H1 (cell line): ENCODE results near the gene JMJD8. TPM values are rescaled to one million over a fixed set of nuclear protein-coding genes. Genes with fewer than 3 reads are reported as not detected.

Experiments
- CTBP2 ChIP-seq: IDR thresholded peaks from 2 replicates; pipeline ENCODE4 v1.7.0; 2011; ENCODE audit warnings: borderline replicate concordance, mild to moderate bottlenecking, moderate library complexity, mixed read lengths, low read length; ENCODE audit not compliant: insufficient read depth, insufficient read length
- POLR2A ChIP-seq, 2 experiments: IDR thresholded peaks; 1 replicate in 1 of 2; 2 replicates in 1 of 2; pipeline ENCODE4 v1.6.1; 2011; ENCODE audit warnings: low read depth in 2 of 2, low read length in 2 of 2, mild to moderate bottlenecking in 2 of 2; ENCODE audit errors: control extremely low read depth in 1 of 2
- RAD21 ChIP-seq, 2 experiments: IDR thresholded peaks in 1 of 2; conservative IDR thresholded peaks in 1 of 2; 2 replicates each; pipeline ENCODE4 v1.6.1; 2011; ENCODE audit warnings: low read depth in 2 of 2, low read length in 2 of 2, improper control_type of control experiment in 1 of 2, inconsistent platforms in 1 of 2, mild to moderate bottlenecking in 1 of 2, moderate library complexity in 1 of 2
- RFX5 ChIP-seq: IDR thresholded peaks from 2 replicates; pipeline ENCODE4 v1.6.1; 2011; ENCODE audit warnings: low read depth, low read length, improper control_type of control experiment, borderline replicate concordance
- SIN3A ChIP-seq, 2 experiments: IDR thresholded peaks in 1 of 2; conservative IDR thresholded peaks in 1 of 2; 2 replicates each; pipeline ENCODE4 v1.6.1; 2011 to 2012; ENCODE audit warnings: low read length in 2 of 2, improper control_type of control experiment in 1 of 2, low read depth in 1 of 2, mild to moderate bottlenecking in 1 of 2
- TAF7 ChIP-seq: optimal IDR thresholded peaks from 2 replicates; pipeline ENCODE3; 2011; ENCODE audit warnings: low read depth, mild to moderate bottlenecking, inconsistent platforms, low read length, moderate library complexity, borderline replicate concordance
- TBP ChIP-seq: IDR thresholded peaks from 2 replicates; pipeline ENCODE4 v1.6.1; 2011; ENCODE audit warnings: low read depth, low read length, improper control_type of control experiment
- TEAD4 ChIP-seq: IDR thresholded peaks from 2 replicates; pipeline ENCODE4 v1.6.1; 2012; ENCODE audit warnings: low read depth, low read length, inconsistent platforms, mixed read lengths
- polyA plus RNA-seq, 7 experiments: library from polyadenylated mRNA; depleted of rRNA in 3 of 7; stranded (reverse) in 5 of 7; unstranded in 2 of 7; fragments of >200 nt in 5 of 7; fragments of 200-250 nt in 2 of 7; gene quantifications; 1 replicate in 5 of 7; 2 replicates in 1 of 7; 4 replicates in 1 of 7; pipeline versions ENCODE4 v1.2.1 to v1.2.3, GENCODE V29; 2011 to 2013; ENCODE audit warnings: missing spikeins in 2 of 7, mixed read lengths in 2 of 7
- total RNA-seq: library from RNA; stranded (reverse); fragmentation: NEBNext Ultra II Directional; extraction: Animal tissue kit (Norgen Biotek cat#: 25700); gene quantifications from 2 replicates; pipeline ENCODE4 v1.2.1, GENCODE V29; 2021
- TF ChIP-seq, protein P1 (sequence below): IDR thresholded peaks from 2 replicates; pipeline ENCODE4 v1.6.1; 2012; ENCODE audit warnings: low read length, inconsistent platforms

Gene JMJD8
- total and polyA plus RNA-seq, 2 of the 8 experiments (the other 6 are each of a cell fraction or from before 2014, with no cell fraction given), result 46.4 to 87.4 TPM

DNA sequence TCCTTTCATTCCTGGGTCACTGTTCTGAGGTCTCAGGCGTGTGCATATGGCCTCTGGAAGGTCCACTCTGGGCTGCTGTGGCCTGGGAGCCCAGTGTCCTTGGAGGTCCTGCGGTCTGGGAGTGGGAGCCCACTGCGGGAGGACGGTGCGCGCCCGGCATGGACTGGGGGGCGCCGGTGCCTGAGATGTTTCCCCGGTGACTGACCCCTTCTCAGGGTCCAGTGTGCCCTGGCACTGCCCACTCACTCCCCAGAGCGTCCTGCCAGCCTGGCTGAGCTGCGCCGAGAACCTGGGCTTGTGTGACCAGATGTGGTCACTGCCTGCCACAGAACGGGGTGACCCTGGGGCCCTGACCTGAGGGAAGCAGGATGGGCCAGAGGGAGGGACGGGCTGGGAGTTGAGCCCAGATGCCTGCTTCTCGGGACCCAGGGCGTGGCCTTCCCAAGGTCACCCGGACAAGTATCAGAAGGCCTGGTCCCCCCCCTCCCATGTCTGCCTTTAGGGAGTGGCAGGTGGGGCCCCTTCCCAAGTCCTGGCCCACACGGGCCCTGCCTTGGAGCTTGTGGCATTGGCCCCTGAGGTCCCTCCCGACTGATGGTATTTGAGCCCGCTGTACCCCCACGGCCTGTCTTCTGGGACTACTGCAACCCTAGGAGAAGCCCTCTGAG lies 9.8 kb downstream of the JMJD8 start (continued):
- TF ChIP-seq, protein P1, sequence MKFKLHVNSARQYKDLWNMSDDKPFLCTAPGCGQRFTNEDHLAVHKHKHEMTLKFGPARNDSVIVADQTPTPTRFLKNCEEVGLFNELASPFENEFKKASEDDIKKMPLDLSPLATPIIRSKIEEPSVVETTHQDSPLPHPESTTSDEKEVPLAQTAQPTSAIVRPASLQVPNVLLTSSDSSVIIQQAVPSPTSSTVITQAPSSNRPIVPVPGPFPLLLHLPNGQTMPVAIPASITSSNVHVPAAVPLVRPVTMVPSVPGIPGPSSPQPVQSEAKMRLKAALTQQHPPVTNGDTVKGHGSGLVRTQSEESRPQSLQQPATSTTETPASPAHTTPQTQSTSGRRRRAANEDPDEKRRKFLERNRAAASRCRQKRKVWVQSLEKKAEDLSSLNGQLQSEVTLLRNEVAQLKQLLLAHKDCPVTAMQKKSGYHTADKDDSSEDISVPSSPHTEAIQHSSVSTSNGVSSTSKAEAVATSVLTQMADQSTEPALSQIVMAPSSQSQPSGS, result no peak
- TF ChIP-seq SIN3A (conservative IDR thresholded peaks at IDR 0.05 in 1 of 2, IDR thresholded peaks at IDR 0.05 in 1 of 2; ENCODE audit: low read depth in 1 of 2, low read length in 2 of 2) (no peak), TAF7 (no peak), TBP (no peak), CTBP2 (no peak), TEAD4 (no peak), RAD21 (IDR thresholded peaks at IDR 0.05 in 1 of 2, conservative IDR thresholded peaks at IDR 0.05 in 1 of 2; ENCODE audit: low read depth in 2 of 2, low read length in 2 of 2) (no peak), POLR2A (IDR thresholded peaks at IDR 0.05; ENCODE audit: control extremely low read depth in 1 of 2, low read depth in 2 of 2, low read length in 2 of 2) (no peak), RFX5 (no peak)
